Astrocyte of the cerebellum (primary cell): ENCODE measurements around the gene BHLHE40.

Experiments used
- DNase-seq: peaks from one replicate; pipeline ENCODE4 v3.0.0-alpha.2; 2011; ENCODE audit warnings: low read depth
- H3K4me3 ChIP-seq: 2 replicates; pipeline ENCODE4 v1.5.1; 2011; ENCODE audit warnings: mild to moderate bottlenecking, low read depth, low read length, moderate library complexity
- in situ Hi-C: cut with HindIII; loops from 2 replicates; pipeline ENCODE4 v1.10.0; 2017; ENCODE audit warnings: low sequenced_read_pairs
- TF ChIP-seq, protein P1 (sequence below): IDR thresholded peaks from 2 replicates; pipeline ENCODE4 v1.5.1; 2012; ENCODE audit warnings: low read length, low read depth, moderate library complexity, mild to moderate bottlenecking; ENCODE audit errors: missing control alignments

BHLHE40 gene

DNA sequence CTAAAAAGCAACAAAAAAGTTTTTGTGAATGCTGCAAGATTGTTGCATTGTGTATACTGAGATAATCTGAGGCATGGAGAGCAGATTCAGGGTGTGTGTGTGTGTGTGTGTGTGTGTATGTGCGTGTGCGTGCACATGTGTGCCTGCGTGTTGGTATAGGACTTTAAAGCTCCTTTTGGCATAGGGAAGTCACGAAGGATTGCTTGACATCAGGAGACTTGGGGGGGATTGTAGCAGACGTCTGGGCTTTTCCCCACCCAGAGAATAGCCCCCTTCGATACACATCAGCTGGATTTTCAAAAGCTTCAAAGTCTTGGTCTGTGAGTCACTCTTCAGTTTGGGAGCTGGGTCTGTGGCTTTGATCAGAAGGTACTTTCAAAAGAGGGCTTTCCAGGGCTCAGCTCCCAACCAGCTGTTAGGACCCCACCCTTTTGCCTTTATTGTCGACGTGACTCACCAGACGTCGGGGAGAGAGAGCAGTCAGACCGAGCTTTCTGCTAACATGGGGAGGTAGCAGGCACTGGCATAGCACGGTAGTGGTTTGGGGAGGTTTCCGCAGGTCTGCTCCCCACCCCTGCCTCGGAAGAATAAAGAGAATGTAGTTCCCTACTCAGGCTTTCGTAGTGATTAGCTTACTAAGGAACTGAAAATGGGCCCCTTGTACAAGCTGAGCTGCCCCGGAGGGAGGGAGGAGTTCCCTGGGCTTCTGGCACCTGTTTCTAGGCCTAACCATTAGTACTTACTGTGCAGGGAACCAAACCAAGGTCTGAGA, 4.7 kb downstream of the BHLHE40 start:
- in situ Hi-C loops, result no loop called here
- H3K4me3 ChIP-seq, result peak overlapping the region; percentile 31
- TF ChIP-seq, protein P1, sequence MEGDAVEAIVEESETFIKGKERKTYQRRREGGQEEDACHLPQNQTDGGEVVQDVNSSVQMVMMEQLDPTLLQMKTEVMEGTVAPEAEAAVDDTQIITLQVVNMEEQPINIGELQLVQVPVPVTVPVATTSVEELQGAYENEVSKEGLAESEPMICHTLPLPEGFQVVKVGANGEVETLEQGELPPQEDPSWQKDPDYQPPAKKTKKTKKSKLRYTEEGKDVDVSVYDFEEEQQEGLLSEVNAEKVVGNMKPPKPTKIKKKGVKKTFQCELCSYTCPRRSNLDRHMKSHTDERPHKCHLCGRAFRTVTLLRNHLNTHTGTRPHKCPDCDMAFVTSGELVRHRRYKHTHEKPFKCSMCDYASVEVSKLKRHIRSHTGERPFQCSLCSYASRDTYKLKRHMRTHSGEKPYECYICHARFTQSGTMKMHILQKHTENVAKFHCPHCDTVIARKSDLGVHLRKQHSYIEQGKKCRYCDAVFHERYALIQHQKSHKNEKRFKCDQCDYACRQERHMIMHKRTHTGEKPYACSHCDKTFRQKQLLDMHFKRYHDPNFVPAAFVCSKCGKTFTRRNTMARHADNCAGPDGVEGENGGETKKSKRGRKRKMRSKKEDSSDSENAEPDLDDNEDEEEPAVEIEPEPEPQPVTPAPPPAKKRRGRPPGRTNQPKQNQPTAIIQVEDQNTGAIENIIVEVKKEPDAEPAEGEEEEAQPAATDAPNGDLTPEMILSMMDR, result no peak
- no peak for DNase-seq

DNA sequence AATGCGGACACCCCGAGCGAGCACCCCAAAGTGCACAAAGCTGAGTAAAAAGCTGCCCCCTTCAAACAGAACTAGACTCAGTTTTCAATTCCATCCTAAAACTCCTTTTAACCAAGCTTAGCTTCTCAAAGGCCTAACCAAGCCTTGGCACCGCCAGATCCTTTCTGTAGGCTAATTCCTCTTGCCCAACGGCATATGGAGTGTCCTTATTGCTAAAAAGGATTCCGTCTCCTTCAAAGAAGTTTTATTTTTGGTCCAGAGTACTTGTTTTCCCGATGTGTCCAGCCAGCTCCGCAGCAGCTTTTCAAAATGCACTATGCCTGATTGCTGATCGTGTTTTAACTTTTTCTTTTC, 5.3 kb downstream of the BHLHE40 start:
- no peak for DNase-seq
- peak overlapping the region; percentile 31 for H3K4me3 ChIP-seq
- TF ChIP-seq, protein P1, result no peak
- in situ Hi-C loops, result no loop called here

DNA sequence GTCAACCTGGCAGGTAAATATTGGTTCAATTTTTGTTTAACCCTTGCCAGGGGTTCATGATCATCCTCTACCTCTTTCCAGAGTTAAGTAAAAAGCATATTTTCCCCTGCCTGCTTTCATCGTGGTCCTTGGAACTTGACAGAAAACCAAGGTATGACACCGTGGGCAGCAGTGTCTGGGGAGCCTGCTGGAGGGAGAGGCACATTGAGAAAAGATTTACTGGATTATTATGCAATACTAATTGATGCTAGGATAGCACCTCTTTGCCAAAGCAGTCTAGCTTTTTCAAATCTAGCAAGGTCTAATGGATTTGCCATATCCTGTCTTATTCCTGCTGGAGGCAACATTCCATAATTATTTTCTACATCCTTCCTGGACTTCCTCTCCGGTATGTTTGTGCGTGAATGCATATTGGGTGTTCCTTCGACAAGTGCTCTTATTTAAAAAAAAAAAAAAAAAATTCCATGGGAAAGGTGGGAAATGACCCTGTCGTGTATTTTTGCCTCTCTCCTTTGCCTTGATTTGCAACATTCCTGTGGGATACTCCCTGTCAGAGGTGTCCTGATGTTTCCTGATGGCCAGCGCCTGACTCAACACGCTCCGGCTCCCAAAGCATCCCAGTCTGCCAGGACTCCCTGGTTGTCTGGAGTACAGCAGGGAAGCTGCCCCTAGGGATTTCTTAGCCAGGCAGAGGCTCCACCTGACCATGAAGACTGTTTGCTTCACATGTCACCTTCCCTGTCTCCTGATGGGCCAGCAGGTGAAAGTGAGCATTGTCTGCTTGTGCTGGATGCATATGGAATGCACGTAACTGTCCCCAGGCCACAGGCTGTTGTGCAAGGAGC, 6.3 kb downstream of the BHLHE40 start:
- TF ChIP-seq, protein P1, result no peak
- in situ Hi-C loops, result loop anchor here (5.0 kb wide), 1 partner anchor 248 kb away; no protein-coding TSS in a partner anchor
- no peak overlapping the region for H3K4me3 ChIP-seq
- DNase-seq, result no peak

DNA sequence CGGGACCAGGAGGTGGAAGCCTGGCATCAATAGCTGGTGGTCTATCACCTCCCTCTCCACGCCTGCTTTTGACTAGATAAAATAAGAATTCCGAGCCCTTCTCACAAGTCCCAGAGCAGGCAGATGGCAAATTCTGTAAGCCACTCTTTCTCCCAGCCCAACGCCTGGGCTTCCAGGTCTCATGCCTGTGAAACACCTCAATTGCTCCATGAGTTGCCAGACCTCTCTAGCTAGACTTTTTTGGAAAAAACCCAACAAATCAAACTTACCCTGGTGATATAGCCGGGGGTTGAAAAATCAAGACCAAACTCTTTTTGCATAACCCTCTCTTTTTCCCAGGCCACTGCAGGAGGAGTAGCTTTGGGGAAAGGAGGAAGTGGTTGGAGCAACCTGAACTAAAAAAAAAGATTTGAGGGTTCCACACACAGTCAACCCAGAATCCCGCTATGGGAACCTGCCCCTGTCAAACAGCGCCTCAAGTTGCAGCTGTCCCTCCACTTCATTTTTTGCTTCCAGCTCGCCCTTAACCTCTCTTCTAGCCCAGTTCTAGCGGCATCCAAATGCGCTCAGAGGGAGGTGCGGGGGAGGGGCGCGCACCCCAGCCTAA, 7.0 kb downstream of the BHLHE40 start:
- DNase-seq, result no peak
- TF ChIP-seq, protein P1, result no peak
- peak overlapping the region; percentile 11 for H3K4me3 ChIP-seq
- in situ Hi-C loops, result loop anchor here (5.0 kb wide), 1 partner anchor 249 kb away; no protein-coding TSS in a partner anchor

DNA sequence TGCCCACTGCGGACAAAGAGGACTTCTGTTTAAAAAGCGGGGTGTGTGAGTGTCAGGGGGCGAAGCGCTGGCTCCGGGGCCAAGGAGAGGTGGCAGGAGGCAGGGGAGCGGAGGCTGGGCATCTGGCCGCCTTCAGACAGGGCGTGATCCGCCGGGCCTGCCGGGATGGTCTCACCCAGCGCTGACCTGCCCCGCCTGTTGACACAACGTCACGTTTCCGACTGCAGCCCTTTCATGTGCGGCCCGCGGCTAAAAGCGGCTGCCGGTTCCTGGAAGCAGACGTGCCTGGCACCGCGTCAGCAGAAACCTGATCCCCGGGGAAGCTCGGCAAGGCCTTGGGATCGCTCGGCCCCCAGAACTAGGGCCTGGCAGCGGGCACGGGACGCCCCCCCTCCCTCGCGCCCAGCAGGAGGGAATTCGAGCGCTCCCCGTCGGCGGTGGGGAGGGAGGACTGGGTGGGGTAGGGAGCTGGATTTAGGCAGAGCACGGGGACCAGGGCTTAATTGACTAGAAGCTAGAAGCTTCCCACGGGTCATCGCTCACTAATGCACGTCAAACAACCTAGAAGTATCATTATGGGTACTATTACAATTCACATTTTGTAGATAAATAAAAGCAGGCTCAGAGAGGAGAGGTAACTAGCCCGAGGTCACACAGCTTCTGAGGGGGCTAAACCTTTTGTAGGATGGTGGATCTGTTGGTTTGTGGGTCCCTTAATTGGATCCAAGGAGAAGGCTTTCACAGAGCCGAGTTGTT, 7.7 kb downstream of the BHLHE40 start:
- TF ChIP-seq, protein P1, result no peak
- H3K4me3 ChIP-seq, result peak overlapping the region; percentile 11
- peak; percentile 95 for DNase-seq
- in situ Hi-C loops, result loop anchor here (5.0 kb wide), 1 partner anchor 250 kb away; no protein-coding TSS in a partner anchor
